GM21723 (cell line): ENCODE results near the gene SESN2.

Source experiments
- ATAC-seq: cut with Tn5 transposase; IDR thresholded peaks from one replicate; pipeline ENCODE4 v1.9.1; 2021; ENCODE audit warnings: mild to moderate bottlenecking, moderate library complexity; ENCODE audit not compliant: unreplicated experiment

The SESN2 gene, protein sequence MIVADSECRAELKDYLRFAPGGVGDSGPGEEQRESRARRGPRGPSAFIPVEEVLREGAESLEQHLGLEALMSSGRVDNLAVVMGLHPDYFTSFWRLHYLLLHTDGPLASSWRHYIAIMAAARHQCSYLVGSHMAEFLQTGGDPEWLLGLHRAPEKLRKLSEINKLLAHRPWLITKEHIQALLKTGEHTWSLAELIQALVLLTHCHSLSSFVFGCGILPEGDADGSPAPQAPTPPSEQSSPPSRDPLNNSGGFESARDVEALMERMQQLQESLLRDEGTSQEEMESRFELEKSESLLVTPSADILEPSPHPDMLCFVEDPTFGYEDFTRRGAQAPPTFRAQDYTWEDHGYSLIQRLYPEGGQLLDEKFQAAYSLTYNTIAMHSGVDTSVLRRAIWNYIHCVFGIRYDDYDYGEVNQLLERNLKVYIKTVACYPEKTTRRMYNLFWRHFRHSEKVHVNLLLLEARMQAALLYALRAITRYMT

DNA sequence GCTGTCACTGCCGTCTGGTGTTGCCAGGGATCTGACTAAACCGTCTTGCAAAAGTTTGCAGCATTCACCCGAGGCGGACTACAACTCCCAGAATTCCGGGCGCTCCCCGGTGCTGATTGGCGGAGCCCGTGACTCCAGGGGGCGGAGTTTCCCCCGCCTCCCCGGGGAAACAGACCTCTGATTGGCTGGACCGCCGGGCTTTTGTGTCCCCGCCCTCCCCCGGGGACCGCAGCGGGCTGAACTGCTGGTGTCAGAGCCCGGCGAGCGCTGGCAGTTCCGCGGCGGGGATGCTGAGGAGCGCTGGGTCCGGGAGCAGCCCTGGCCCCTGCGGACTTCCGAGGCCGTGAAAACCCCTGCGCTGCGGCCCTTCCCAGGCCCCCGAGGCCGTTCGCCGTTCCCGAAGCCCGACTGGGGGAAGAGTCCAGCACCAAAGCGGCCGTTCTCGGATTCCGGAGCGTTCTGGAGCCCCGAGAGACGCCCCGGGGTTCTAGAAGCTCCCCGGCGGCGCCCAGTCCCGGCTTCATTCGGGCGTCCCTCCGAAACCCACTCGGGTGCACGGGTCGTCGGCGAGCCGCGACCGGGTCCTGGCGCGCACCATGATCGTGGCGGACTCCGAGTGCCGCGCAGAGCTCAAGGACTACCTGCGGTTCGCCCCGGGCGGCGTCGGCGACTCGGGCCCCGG lies at the start of gene SESN2:
SESN2 (plus strand) TSS at position 267 of the 682 bp plus-strand sequence; CDS start at position 597, 330 bp downstream.
- ATAC-seq = peak; percentile 91

DNA sequence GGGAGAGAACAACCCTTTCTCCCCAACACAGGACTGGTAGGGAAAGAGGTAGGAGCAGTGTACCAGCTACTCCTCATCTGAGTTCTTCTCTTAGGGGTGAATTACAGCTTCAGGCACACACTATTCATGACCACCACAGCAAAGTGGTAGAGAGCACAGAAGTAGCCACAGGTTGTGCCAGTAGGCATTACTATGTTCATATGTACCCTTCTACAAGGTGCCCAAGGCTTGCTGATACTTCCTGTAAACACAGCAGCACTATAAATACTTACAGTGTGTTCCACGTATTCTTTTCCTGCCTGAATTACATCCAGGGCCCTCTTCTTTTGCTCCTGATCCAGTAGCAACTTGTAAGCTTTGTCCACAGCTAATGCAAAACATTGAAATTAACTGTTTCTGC lies 49.6 kb upstream of the SESN2 start:
- no peak for ATAC-seq

DNA sequence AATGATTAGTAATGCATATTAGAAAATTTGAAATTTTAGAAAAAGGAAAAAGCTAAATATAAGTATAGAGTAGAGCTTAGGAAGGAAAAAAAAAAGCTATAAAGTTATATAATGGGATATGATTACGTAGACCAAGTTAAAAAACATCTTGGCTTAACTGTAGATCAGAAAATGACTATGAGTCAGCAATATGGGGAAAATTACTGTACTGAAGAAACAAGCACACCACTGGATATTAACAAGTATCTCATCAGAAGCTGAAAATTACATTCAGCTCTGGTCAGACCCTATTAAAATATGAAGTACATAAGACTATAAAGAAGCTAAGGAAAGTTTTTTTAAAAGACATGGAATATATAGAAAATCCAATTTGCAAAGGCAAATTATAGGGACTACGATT lies 46.0 kb upstream of the SESN2 start:
- ATAC-seq = no peak

DNA sequence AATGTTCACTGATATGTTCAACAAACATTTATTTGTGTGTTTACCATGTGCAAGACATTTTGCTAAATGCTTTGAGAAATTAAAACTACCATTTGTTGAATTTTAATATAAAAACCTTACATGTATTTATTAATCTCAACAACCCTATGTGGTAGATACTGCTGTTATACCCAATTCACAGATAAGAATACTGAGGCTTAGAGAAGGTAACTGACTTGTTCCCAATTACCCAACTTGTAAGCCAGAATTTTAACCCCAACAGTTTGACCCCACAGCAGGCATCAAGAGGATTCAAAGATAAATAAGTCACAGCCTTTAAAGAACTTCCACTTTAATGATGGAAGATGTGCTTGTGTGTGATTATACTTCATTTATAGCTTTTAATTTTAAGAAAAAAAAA lies 30.2 kb upstream of the SESN2 start:
- ATAC-seq = no peak

DNA sequence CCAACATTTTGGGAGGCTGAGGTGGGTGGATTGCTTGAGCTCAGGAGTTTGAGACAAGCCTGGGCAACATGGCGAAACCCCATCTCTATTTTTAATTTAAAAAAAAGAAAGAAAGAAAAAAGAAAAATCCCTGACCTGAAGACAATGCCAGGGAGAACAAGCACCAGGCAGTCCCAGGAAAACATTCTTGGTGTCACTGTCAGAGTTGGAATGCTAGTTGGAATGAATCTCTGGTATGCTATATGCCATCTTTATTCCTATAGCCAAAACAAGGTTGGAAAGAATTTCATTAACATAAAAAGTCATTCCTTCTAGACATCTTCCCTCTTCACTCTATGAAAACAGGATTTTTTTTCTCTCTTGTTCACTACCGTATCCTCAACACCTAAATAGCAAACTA lies 29.3 kb upstream of the SESN2 start:
- no peak for ATAC-seq

DNA sequence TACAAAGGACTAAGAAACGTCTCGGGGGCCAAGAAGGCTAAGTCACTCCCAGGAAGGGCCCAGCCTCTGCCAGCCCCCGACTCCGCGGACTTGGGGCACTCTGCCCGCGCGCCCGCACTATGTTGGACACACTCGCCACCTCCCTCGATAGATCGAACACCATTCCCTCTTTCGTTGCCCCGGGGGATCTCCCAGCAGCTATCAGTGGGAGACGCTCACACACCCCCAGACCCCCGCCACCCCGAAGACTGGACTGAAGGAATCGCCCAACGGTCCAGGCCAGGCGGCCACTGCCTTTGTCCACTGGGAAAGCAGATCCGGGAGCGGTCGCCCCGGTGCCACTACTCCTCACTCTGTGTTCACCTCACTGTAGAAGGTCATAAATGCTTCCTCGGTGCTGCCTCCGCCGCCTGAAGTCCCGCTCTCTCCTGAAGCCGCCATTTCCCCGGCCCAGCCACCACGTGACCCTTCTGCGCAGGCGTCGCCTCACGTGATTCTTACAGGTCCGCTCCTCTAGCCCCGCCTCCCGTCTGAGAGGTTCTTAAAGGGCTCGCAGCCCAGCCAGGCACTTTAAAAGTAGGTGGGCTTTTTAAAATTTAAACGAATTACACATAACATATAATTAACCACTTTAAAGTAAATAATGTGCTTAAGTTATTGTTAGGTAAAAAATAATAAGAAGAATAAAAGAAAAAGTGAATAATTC lies 26.6 kb upstream of the SESN2 start, which contains the start of gene DNAJC8:
DNAJC8 (minus strand) TSS at position 472 of the 706 bp plus-strand sequence; CDS start at position 441, 31 bp downstream.
- peak; percentile 56 for ATAC-seq

DNA sequence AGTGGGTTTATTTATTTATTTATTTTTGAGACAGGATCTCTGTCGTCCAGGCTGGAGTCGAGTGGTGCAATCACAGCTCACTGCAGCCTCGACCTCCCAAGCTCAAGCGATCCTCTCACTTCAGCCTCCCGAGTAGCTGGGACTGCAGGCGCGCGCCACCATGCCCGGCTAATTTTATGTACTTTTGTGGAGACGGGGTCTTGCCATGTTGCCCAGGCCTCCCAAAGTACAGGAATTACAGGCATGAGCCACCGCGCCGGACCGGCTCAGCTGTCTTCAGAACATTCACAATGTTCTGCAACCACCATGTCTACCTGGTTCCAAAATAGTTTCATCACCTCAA lies 26.1 kb upstream of the SESN2 start:
- no peak for ATAC-seq

DNA sequence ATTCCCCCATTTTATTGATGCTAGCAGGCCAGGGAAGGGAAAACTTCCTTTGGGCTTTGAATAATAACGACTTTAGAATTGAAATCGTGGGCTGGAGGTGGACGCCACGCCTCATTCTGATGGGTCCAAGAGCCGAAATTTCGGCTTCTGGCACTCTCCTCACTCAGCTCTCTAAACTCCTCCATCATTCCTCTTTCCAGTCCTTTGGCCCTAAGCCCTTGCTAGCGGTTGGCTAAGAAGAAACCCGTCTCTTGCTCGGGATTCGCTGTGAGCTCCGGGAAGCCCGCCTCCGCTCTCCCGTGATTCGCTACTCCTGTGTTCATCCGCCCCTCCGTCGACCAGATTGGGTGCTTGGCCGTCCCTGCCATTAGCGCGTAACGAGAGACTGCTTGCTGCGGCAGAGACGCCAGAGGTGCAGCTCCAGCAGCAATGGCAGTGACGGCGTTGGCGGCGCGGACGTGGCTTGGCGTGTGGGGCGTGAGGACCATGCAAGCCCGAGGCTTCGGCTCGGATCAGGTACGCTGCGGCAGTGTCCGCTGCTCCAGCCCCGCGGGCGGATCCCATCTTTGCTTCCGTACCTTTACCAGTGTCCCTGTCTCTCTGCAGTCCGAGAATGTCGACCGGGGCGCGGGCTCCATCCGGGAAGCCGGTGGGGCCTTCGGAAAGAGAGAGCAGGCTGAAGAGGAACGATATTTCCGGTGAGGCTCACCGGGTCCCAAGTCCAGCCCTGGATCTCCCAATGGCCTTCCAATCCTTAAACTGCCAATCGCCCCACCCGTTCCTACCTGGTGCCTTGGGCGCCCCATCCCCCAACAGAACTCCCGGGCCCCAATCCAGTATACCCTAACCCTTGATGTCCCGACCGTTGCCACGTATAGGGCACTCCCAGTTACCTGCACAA lies 23.3 kb upstream of the SESN2 start, which contains the start of gene ATP5IF1:
ATP5IF1 (plus strand) TSS at position 370 of the 901 bp plus-strand sequence; CDS start at position 430, 60 bp downstream.
- peak; percentile 85 for ATAC-seq

DNA sequence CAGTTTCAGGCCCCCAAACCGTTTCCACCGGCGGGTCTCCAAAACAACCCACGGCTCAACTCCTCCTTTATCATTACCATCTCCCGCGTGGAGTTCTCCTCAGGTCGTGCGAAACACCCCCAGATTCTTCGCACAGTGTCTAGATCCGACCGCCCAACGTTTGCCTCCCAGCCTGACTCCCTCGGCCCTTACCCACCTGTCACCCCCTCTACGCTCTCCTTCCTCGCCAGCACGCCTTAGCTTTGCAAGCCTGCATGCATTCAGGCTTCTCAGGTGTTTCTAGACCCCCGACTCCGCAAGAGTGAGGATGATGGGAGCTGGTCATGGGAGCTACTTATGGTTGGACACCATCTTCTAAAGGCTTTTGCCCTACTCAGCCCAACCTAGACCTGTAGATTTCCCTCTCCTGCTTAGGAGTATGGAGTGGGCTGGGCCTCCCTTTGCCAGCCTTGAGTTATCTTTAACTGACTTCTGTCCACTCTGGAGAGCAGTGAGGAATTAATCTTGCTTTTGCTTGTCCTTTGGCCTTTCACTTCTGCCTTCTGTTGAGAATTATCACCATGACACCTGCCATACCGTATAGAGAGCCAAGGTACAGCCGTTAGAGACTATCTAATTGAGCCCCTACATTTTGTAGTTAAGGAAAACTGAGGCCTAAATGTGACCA lies 22.5 kb upstream of the SESN2 start:
- ATAC-seq = no peak

DNA sequence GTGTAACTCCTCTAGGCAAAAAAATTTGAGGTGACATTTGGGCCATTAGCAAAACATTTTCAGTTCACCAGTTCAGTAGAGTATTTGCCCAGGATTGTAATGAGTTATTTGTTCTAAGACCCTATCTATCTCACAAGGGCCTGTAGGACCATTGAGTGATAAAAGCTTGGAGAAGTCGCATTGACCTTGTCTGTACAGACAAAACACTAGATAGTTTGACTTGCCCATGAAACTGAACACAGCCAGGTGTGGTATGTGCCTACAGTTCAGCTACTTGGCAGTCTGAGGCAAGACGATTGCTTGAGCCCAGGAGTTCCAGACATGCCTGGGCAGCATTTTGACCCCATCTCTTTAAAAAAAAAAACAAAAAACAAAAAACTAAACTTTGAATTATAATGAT lies 20.3 kb upstream of the SESN2 start:
- ATAC-seq = no peak

DNA sequence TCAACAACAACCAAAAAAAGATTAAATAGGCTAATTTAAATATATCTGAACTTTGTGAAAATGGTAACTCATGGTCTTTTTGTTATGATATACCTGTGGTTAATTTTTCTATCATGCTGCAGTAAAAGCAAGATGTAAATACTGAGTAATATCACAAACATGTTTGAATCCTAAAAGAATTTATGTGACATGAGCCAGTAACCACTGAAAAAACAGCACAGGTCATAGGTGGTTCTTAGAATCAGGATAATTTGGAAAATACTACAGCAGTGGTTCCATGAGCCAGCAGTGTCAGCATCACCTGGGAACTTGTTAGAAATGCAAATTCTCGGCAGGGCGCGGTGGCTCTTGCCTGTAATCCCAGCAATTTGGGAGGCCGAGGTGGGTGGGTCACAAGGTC lies 19.3 kb upstream of the SESN2 start:
- ATAC-seq = no peak

DNA sequence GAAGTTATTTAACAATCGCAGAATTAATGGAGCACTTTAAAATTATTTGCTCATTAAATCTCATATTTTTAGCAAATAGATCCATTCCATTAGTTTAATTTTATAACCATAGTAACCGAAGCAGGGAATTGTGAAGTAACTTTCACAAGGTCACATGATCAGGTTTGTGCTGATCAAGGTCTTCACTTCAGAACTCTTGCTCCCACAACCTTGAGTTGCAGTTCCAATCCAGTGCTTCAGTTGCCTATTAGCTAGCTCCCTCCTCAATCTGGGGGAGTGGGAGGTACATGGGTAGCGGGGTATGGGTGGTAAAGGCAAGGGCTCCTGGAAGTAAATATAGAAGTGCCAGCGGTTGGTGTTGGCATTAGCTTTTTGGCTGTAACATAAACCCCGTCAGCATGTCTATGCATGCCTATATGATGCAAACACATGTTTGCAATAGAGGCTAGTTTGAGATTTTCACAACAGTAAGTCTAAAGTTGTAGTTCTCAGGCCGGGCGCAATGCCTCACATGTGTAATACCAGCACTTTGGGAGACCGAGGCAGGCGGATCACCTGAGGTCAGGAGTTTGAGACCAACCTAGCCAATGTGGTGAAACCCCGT lies 17.6 kb upstream of the SESN2 start:
- ATAC-seq = no peak

DNA sequence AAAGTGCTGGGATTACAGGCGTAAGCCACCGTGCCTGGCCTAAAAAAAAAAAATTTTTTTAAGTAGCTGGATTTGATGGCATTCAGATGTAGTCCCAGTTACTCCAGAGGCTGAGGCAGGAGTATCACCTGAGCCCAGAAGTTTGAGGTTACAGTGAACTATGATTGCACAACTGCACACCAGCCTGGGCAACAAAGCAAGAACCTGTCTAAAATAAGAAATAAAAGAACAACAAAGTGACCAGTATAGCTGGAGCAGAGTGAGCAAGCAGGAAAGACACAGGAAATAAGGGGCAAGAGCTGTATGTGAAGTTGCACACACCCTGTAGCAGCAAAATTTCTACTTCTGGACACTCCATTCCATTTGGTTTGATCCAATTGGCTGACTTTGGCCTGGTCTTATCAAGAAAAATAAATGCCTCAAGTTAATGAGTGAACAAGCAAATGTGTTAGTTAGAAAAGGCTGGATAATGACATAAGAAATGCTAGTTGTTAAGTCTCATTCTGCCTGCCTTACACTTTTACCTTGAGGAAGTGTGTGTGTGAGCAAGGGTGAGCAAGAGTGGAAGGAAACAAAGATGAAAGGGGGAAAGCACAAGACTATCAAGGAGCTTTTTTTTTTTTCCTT lies 15.5 kb upstream of the SESN2 start:
- no peak for ATAC-seq

DNA sequence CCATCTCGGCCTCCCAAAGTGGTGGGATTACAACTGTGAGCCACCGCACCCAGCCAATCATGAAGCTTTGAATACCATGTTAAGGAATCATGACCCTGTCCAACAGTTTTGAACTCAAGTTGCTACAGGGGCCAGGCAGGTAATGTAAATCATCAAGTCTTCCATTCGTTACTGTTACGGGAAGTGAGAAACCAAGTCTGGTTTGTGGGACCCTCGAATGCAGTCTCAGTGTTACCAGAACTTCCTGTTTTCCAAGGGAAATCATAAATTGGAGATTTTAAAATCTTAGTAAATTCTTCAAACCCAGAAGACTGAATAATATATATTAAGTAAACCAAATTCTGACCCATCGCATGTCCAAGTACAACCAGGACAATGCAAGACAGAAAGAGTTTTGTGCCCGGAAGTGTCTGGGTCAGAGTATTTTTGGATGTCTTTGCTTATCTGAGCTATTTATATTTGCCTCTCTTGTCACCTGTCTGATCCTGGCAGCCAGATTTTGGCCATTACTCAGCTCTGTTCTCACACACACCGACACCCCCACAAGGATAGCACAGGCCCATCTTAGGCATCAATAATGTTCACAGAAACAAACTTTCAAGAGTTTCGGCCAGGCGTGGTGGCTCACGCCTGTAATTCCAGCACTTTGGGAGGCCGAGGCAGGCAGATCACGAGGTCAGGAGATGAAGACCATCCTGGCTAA lies 14.6 kb upstream of the SESN2 start:
- no peak for ATAC-seq

DNA sequence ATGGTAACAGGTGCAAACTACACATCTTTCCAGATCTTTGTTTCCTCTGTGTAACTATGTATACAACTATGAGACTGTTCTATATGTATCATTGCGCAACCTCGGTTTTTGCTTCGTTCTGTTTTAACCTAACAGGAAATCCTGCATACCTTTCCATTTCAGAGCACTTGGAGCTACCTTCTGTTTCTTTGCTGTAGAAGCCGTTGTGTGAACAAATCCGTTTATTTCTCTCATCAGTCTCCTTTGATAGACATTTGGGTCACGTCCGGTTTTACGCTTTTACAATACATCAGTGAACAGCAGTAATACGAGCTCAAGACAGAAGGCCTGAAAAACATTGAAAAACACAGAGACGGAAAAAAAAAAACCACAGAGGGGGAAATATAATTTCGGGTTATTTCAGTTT lies 12.9 kb upstream of the SESN2 start:
- no peak for ATAC-seq

DNA sequence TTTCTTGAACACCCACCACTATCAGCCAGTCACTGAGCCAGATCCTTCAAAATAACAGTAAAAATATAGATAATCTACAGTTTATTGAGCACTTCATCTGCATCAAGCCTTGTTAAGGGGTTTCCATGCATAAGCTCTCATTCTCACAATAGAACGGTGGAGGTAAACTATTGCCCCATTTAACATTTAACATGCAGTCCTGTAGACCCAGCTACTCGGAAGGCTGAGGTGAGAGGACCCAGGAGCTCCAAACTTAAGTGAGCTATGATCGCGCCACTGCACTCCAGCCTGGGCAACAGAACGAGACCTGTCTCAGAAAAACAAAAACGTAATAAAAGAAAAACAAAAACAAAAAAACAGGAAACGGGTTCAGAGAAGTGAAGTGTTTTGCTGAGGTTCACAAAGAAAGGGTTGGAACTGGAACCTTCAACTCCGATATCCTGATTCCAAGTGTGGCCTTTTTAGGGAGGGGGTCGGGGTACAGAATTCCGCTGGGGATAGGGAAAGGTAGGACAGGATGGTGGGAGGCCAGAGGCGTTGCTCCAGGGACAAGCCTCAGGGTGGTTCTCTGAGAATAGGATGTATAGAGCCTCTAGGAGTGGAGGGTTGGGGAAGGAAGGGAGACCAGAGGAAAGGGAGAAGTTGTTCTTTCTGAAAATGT lies 11.6 kb upstream of the SESN2 start:
- ATAC-seq = no peak

DNA sequence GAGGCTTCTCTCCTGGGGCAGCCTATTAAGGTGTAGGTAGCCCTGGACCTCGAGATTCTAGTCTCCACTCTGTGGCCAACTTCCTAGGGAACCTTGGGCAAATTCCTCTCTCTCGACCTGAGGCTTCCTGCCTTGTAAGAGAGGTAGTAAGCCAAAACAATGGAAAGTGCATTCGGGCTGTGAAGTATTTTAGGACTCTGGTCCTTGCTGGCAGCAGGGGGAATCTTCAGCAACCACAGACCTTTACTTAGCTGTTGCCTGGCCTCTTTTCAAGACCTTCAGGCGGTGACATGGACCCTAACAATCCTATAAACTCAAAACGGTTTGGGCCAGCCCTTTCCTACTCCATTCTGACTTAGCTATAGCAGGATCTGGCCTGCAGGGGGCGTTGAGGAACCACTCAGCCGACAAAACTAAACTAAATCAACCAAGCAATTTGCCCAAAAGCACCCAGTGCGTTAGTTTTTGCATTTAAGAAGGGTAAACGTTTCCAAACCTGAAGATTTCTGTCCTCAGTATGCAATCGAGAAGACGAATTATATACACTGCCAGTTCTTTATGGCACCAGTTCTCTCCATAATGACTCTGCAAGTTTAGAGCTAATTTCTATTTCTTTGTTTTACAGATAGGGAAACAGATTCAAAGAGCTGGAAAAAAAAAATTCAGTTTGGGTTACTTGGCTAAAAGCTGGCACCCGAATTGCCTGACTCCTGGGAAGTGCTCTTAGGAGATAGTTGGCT lies 10.9 kb upstream of the SESN2 start:
- no peak for ATAC-seq
